Naive B cell (primary cell): ENCODE results near the gene MGAT5B. TPM values are rescaled to one million over a fixed set of nuclear protein-coding genes. Genes with fewer than 3 reads are reported as not detected.

Source experiments
- ATAC-seq, 2 donors: fragments of 150-1000 bp; cut with Tn5 transposase; 2 replicates each; pipeline ENCODE4 v1.10.0; 2021; ENCODE audit warnings: low read depth in 2 of 2, mild to moderate bottlenecking in 2 of 2, moderate library complexity in 2 of 2
- DNase-seq: peaks from one replicate; pipeline ENCODE4 v3.0.0; 2022
- H3K27ac Mint-ChIP-seq, 6 donors: one replicate each; pipeline ENCODE4 v1.8.0; 2020 to 2022; ENCODE audit warnings: mild to moderate bottlenecking in 6 of 6, mixed read lengths in 6 of 6, moderate library complexity in 5 of 6, inconsistent platforms in 2 of 6
- H3K27me3 Mint-ChIP-seq, 3 donors: one replicate each; pipeline ENCODE4 v1.8.0; 2021 to 2022; ENCODE audit warnings: mixed read lengths in 3 of 3, mild to moderate bottlenecking in 1 of 3
- H3K36me3 Mint-ChIP-seq, 2 donors: one replicate each; pipeline ENCODE4 v1.8.0; 2020 to 2022; ENCODE audit warnings: mixed read lengths in 2 of 2, inconsistent platforms in 1 of 2, mild to moderate bottlenecking in 1 of 2
- H3K4me1 Mint-ChIP-seq, 3 donors: one replicate each; pipeline ENCODE4 v1.8.0; 2020 to 2022; ENCODE audit warnings: mixed read lengths in 3 of 3, inconsistent platforms in 1 of 3, mild to moderate bottlenecking in 1 of 3, moderate library complexity in 1 of 3
- H3K4me3 Mint-ChIP-seq, 8 donors: one replicate each; pipeline ENCODE4 v1.8.0; 2020 to 2022; ENCODE audit warnings: mild to moderate bottlenecking in 8 of 8, mixed read lengths in 8 of 8, moderate library complexity in 8 of 8, inconsistent platforms in 2 of 8
- H3K9me3 Mint-ChIP-seq, 7 donors: one replicate each; pipeline ENCODE4 v1.8.0; 2020 to 2022; ENCODE audit warnings: mixed read lengths in 7 of 7, mild to moderate bottlenecking in 5 of 7, inconsistent platforms in 2 of 7, moderate library complexity in 1 of 7
- polyA plus RNA-seq, 6 donors: library from polyadenylated mRNA; unstranded; fragments of 300-500 nt; fragmentation: Illumina TruSeq; gene quantifications; one replicate each; pipeline ENCODE4 v1.2.3, GENCODE V29; 2021; ENCODE audit warnings: low read depth in 6 of 6

The MGAT5B gene
- polyA plus RNA-seq, 6 donors from 2014 or later = not detected

DNA sequence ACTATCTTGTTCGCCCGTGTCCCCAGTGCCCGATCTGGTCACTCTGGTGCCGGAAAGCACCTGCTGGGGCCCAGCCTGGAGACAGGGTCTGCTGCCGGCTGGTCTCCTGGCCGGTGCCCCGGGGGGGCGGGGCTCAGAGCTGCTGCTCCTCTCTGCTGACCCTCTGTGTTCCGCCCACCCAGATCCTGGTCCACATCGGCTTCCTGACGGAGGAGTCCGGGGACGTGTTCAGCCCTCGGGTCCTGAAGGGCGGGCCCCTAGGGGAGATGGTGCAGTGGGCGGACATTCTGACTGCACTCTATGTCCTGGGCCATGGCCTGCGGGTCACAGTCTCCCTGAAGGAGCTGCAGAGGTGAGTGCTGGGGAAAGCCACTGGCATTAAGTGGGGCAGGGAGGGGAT lies 37.6 kb downstream of the MGAT5B start:
- H3K4me1 Mint-ChIP-seq = no peaks in the 10 kb centered on the region
- H3K36me3 Mint-ChIP-seq = peaks cover 0 to 7% of the 10 kb centered on the region in 2 donors
- H3K9me3 Mint-ChIP-seq = peaks cover 0 to 7% (median 5%) of the 10 kb centered on the region in 7 donors
- H3K27me3 Mint-ChIP-seq = peaks cover 4 to 20% (median 10%) of the 10 kb centered on the region in 3 donors
- DNase-seq (no peak), ATAC-seq (no peak)
- no peak overlapping the region for H3K4me3 Mint-ChIP-seq
- no peak overlapping the region for H3K27ac Mint-ChIP-seq

DNA sequence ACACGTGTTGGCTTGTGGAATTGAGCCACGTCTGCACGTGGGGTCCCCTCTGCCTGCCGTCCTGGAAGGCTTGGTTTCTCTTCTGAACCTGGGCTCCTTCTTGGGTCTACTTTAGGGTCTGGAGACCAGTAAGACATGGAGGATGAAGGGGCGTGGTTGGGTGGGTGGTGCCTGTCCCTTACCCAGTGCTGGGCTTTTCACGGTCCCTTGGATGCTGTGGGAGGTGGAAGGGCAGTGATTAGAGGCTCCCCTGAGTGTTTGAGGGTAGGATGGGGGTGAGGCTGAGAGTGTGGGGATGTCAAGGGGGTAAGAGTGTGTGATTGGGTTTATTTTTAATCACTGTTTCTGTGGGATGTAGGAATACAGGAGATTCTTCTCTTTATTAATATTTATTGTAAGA lies 38.3 kb downstream of the MGAT5B start:
- no peak overlapping the region for H3K4me3 Mint-ChIP-seq
- ATAC-seq = no peak
- no peak for DNase-seq
- H3K27ac Mint-ChIP-seq = peak overlapping the region in 1 of 6 donors; percentile 37
- H3K4me1 Mint-ChIP-seq = no peaks in the 10 kb centered on the region
- H3K9me3 Mint-ChIP-seq = peaks cover 0 to 7% (median 5%) of the 10 kb centered on the region in 7 donors
- peaks cover 0 to 7% of the 10 kb centered on the region in 2 donors for H3K36me3 Mint-ChIP-seq
- H3K27me3 Mint-ChIP-seq = peaks cover 4 to 20% (median 10%) of the 10 kb centered on the region in 3 donors

DNA sequence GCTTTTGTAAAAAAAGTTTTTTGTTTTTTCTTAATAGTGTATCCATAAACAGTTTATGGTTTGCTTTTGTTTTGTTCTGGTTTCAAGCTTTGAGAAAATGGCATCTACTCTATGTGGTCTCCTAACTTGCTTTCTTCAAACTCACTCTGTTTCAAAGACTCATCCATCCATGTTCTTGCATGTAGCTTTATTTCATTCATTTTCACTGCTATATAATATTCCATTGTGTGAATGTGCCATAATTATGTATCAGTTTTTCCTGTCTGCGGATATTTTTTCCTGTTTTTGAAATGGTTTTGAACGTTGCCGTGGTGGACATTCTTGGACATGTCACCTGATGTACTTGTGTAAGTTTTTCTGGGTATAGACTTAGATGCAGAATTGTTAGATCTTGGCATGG lies 39.1 kb downstream of the MGAT5B start:
- Mint-ChIP-seq H3K36me3 (peaks cover 0 to 7% of the 10 kb centered on the region in 2 donors), H3K27ac (peak overlapping the region in 1 of 6 donors; percentile 54)

DNA sequence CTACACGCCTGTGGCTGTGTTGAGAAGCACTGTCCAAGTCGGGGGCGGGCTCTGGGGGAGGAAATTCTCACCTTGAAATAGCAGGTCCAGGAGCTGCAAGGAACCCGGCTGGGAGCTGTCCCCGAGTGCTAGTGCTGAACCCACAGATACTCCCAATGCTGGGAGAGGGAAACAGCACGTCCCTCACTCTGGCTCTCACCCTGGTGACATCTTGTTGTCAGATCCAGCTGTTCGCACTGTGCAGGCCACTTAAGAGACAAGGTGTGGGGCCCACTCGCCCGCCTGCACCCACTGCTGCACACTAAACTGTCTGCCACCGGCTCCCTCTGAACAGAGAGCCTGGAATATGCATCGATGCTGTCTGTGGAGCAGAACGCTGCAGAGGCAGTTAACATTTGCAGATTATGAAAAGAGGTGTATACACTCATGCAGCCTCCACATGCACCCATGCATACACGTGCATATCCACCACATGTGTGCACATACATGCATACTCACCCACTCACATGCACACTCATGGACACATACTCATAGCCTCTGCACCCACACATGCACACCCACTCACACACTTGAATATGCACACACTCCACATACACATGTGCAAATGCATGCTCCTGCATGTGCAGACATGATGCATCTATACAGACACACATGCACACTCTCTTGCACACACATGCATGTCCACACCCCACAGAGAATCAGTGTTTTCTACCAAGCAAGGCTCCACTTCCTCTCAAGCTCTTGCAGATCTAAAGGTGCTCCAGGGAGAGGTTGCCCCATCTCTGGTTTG lies 42.0 kb downstream of the MGAT5B start:
- H3K36me3 Mint-ChIP-seq = peaks cover 0 to 7% of the 10 kb centered on the region in 2 donors
- peaks cover 0 to 7% (median 5%) of the 10 kb centered on the region in 7 donors for H3K9me3 Mint-ChIP-seq
- no peak for ATAC-seq
- peaks cover 4 to 30% (median 23%) of the 10 kb centered on the region in 3 donors for H3K27me3 Mint-ChIP-seq
- no peak overlapping the region for H3K27ac Mint-ChIP-seq
- H3K4me1 Mint-ChIP-seq = no peaks in the 10 kb centered on the region
- DNase-seq = no peak
- H3K4me3 Mint-ChIP-seq = no peak overlapping the region

More for the DNA sequence above, 39.1 kb downstream of the MGAT5B start:
- DNase-seq = no peak
- Mint-ChIP-seq H3K9me3 (peaks cover 0 to 7% (median 5%) of the 10 kb centered on the region in 7 donors), H3K4me1 (no peaks in the 10 kb centered on the region), H3K4me3 (no peak overlapping the region), H3K27me3 (peaks cover 4 to 20% (median 10%) of the 10 kb centered on the region in 3 donors)
- no peak for ATAC-seq

DNA sequence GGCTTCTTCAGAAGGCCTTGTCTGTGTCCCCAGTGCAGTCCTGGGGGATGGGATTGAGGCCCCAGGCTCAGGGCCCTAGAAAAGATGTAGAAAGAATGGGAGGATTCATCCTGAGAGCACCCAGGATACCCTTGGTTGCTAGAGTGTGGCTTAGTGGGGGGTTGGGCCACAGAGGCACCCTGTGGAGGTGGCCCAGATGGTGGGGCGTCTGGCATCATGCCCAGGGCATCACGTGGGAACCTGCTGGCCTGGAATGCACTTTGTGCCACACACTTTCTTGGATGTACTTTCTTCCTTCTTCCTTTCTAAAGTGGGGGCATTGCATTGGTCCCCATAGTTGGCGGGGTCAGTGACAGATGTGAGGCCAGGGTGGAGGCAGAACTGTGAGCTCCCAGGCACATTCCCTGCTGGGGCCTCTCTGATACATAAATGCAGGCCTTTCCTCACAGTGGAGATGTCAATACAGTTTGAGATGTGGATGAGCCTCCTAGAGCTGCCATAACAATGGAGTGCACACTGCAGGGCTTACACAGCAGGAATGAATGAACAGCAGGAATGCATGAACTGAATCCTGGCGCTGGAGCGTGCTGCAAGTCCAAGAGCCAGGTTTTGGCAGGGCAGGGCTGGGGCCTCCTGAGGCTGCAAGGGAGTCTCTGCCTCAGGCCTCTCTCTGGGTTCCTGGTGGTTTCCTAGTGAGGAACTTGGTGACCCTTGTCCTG lies 43.3 kb downstream of the MGAT5B start:
- ATAC-seq (no peak), DNase-seq (no peak)
- Mint-ChIP-seq H3K27ac (peak overlapping the region in 1 of 6 donors; percentile 47), H3K27me3 (peaks cover 4 to 30% (median 23%) of the 10 kb centered on the region in 3 donors), H3K4me3 (no peak overlapping the region), H3K4me1 (no peaks in the 10 kb centered on the region), H3K9me3 (peaks cover 0 to 7% (median 5%) of the 10 kb centered on the region in 7 donors), H3K36me3 (peaks cover 0 to 7% of the 10 kb centered on the region in 2 donors)

DNA sequence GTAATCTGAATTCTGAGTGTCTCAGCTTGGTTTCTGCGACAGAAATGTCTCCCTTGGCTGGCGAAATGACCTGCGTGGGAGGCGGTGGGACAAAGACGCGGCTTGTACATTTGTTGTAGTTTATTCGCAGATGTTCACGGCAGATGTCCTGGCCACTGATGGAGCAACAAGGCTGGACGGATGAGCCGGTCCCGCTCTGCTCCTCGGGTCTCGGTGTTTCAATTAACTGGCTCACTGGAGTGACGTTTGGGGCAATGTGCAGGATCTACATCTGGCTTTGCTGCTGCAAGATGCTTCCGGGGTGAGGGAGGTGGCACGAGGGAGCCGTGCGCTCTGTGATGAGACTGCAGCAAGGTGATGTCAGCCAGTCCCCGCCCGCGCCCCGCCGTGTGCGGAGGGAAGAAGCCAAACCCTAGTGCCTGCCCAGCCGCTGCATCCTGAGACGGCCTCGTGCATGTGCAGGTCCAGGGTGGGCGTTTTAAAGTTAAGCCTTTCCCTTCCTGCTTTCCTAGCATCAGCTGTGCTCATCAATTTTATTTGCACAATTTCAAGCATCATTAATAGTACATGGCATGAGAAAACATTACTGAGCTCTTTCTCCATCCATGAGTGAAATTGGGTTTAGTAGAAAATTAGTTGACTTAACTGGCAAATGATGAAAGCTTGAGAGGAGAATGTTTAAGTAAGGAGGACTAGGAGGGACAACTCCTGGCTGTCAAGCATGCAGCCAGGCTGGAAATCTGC lies 44.4 kb downstream of the MGAT5B start:
- H3K4me3 Mint-ChIP-seq = no peak overlapping the region
- ATAC-seq (no peak), DNase-seq (no peak)
- peaks cover 4 to 30% (median 23%) of the 10 kb centered on the region in 3 donors for H3K27me3 Mint-ChIP-seq
- peaks cover 0 to 5% (median under 1%) of the 10 kb centered on the region in 7 donors for H3K9me3 Mint-ChIP-seq
- peaks cover 0 to 3% of the 10 kb centered on the region in 2 donors for H3K36me3 Mint-ChIP-seq
- H3K27ac Mint-ChIP-seq = peak overlapping the region in 1 of 6 donors; percentile 86
- H3K4me1 Mint-ChIP-seq = no peaks in the 10 kb centered on the region

DNA sequence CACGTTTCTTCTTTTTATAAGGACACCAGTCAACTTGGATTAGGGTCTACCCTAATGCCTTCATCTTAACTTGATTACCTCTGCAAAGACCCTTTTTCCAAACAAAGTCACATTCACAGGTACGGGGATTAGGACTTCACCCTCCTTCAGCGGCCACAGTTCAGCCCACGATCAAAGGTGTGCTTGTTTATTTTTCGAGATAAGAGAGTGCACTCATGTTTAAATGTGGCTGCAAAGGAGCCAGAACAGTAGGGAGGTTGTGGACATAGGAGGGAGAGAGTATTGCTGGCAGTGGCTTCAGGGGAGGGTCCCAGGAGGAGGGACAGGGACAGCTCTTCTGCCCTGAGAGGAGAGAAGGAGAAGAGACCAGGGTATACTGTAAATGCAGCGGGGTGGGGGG lies 46.7 kb downstream of the MGAT5B start:
- Mint-ChIP-seq H3K4me1 (no peaks in the 10 kb centered on the region), H3K36me3 (no peaks in the 10 kb centered on the region), H3K4me3 (no peak overlapping the region), H3K27ac (no peak overlapping the region), H3K27me3 (peaks cover 5 to 30% (median 25%) of the 10 kb centered on the region in 3 donors), H3K9me3 (no peaks in the 10 kb centered on the region)
- no peak for ATAC-seq
- DNase-seq = no peak

DNA sequence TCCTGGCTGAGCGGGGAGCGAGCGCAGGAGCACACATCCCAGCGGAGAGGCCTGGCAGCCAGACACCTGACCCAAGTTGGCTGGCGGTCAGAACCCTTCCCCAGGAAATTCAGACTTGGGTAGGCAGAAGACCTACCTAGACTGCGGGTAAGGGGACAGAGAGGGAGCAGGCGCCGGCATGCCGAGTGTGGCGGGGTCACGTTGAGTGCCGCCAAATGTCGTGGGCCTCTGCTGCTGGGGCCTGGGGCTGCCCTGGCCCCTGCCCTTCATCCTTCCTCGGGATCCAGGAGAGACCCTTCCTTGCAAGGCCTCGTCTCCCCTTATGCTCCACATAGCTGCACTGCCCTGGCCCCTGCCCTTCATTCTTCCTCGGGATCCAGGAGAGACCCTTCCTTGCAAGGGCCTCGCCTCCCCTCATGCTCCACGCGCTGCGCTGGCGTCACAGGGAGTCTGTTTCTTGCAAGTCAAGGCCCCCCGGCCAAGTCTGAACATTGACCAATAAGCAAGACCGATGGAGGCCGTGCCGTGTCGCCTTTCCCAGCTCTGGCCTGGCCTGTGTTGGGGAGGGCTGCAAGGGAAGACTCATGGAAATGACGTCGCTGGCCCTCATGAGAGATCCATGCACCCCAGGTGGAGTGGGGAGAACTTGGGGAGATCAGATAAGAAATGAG lies 47.8 kb downstream of the MGAT5B start:
- Mint-ChIP-seq H3K27ac (no peak overlapping the region), H3K27me3 (peaks cover 7 to 29% (median 24%) of the 10 kb centered on the region in 3 donors), H3K4me3 (no peak overlapping the region), H3K36me3 (no peaks in the 10 kb centered on the region), H3K4me1 (no peaks in the 10 kb centered on the region), H3K9me3 (no peaks in the 10 kb centered on the region)
- no peak for DNase-seq
- no peak for ATAC-seq

DNA sequence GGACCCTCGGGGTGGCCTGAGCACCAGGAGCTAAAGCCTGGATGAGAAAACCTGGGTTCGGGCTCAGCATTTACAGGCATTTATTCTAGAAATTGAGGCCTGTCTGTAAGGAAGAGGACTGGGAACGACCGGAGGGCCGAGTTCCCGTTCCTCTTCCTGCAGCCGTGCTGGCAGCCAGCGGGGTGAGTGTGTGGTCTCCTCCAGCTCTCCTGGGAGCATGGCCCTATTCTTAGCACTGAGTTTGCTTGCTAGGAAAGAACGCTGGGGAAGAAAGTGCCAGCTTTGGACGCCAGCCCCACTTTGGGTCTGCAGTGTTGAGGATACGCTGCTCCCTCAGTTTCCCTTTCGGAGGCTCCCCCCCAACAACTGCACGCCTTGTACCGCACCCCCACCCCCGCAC lies 49.6 kb downstream of the MGAT5B start:
- H3K36me3 Mint-ChIP-seq = no peaks in the 10 kb centered on the region
- H3K4me1 Mint-ChIP-seq = no peaks in the 10 kb centered on the region

DNA sequence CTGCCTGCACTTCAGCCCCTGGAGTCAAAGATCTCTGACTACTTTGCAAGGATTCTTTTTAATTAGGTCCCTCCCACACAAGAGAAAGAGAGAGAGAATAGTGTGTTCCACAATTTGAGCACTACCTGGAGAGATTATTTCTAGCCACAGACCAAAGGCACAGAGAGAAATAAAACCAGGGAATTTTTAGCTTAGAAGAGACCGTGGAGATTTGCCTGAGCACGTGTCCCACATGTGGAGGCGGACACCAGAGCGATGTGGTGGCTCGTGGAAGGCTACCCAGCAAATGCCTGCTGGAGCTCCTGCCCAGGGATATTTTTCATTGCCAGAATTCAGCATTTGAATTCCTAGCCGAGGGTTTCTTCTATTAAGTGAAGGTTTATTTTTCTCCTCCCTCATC lies 50.6 kb downstream of the MGAT5B start:
- H3K27me3 Mint-ChIP-seq = peaks cover 7 to 29% (median 25%) of the 10 kb centered on the region in 3 donors
- DNase-seq = no peak
- no peaks in the 10 kb centered on the region for H3K36me3 Mint-ChIP-seq
- no peaks in the 10 kb centered on the region for H3K4me1 Mint-ChIP-seq
- no peak for ATAC-seq
- H3K27ac Mint-ChIP-seq = no peak overlapping the region
- H3K4me3 Mint-ChIP-seq = no peak overlapping the region
- no peaks in the 10 kb centered on the region for H3K9me3 Mint-ChIP-seq

More for the DNA sequence above, 49.6 kb downstream of the MGAT5B start:
- Mint-ChIP-seq H3K4me3 (no peak overlapping the region), H3K27me3 (peaks cover 7 to 34% (median 34%) of the 10 kb centered on the region in 3 donors), H3K27ac (no peak overlapping the region), H3K9me3 (no peaks in the 10 kb centered on the region)
- ATAC-seq = no peak
- DNase-seq = no peak

DNA sequence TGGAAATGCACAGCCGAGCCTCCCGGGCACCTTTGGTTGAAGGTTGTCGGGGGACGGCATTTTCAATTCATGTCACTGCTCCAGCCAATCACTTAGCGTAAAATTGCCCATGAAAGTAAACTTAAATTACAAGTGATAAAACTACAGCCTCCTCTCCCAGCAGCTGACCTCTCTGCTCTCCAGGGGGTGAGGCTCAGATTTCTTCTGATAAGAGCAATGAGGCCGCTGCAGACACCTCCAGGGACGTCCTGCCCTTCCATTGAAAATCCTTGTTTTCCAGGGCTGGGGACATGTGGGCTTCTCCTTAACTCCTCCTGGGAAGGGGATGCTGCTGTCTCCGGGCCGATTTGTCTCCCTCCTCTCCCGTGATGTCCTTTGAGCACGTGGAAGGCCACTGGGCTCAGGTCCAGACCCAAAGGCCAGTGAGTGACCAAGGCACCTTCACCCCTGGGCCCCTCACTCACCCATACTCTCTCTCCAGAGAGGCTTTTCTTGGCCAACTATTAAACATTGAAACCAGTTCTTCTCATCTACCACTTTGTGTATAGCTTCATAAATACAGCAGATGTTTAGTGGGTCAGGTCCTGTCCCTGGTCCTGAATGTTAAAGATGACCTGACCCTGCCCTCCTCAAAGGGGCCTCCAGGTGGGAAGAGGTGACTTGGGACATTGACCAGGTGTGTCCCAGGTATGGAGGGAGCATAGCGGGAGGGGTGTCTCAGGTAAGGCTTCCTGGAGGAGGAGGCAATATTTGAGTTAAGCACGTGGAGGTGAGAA lies 52.3 kb downstream of the MGAT5B start:
- Mint-ChIP-seq H3K36me3 (no peaks in the 10 kb centered on the region), H3K4me1 (no peaks in the 10 kb centered on the region), H3K9me3 (no peaks in the 10 kb centered on the region), H3K4me3 (no peak overlapping the region), H3K27me3 (peaks cover 7 to 24% (median 23%) of the 10 kb centered on the region in 3 donors), H3K27ac (peak overlapping the region in 1 of 6 donors; percentile 20)
- no peak for ATAC-seq
- no peak for DNase-seq

DNA sequence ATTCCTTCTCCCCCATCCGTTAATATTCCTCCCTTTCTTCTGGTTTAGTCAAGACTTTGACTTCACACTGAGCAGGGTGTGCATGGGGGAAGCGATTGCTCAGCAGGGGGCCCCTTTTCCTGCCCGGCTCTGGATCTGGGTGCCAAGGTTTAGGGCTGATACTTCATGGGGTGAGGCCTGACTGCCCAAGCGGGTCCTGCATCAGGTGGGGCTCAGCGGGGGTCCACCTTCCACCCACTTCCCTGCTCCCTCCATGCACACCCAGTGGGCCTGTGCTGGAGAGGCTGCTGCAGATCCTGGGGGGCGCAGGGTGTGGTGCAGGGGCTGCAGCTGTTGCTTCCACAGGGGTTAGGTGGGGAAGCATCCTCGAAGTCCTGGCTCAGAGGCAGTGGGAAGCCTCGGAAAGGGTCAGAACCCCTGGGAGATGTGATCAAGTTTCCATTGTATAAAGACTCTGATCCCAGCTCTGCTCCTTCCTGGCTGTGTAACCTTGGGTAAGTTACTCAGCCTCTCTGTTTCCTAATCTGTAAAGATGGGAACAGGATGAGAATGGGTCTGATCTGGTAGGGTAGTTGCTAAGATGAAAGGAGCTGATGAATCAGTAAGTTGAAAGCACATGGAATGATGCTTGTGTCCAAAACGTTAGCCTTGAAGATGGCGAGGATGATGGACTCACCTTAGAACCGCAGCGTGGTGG lies 53.3 kb downstream of the MGAT5B start:
- Mint-ChIP-seq H3K27ac (peak overlapping the region in 1 of 6 donors; percentile 38), H3K4me3 (peak overlapping the region in 1 of 8 donors; percentile 15), H3K27me3 (peaks cover 7 to 24% (median 23%) of the 10 kb centered on the region in 3 donors), H3K4me1 (no peaks in the 10 kb centered on the region), H3K36me3 (no peaks in the 10 kb centered on the region), H3K9me3 (no peaks in the 10 kb centered on the region)
- DNase-seq (no peak), ATAC-seq (no peak)
